GM18909 (cell line): ENCODE data around the gene TCOF1.

ENCODE experiments used
- ATAC-seq: cut with Tn5 transposase; IDR thresholded peaks from one replicate; pipeline ENCODE4 v1.9.1; 2021; ENCODE audit warnings: mild to moderate bottlenecking; ENCODE audit not compliant: unreplicated experiment, poor library complexity

The TCOF1 gene

GRCh38 chr5:150443242-150444075 lies 86.0 kb downstream of the TCOF1 start:
- ATAC-seq, result no peak

- ATAC-seq, result no peak
Observed at GRCh38 chr5:150444770-150445169, 87.3 kb downstream of the TCOF1 start.

- ATAC-seq, result no peak
Observed at GRCh38 chr5:150446088-150446487, 88.6 kb downstream of the TCOF1 start.

- no peak for ATAC-seq
Observed at GRCh38 chr5:150446583-150446982, 89.1 kb downstream of the TCOF1 start.

GRCh38 chr5:150447188-150447587 lies 89.7 kb downstream of the TCOF1 start:
- ATAC-seq, result no peak

GRCh38 chr5:150448334-150448733 lies 90.8 kb downstream of the TCOF1 start:
- ATAC-seq, result no peak

GRCh38 chr5:150448952-150449516 lies 91.5 kb downstream of the TCOF1 start:
- ATAC-seq, result peak; percentile 36
